IMR-90 (cell line): ENCODE data around the gene ITGA4. TPM values are rescaled to one million over a fixed set of nuclear protein-coding genes. Genes with fewer than 3 reads are reported as not detected.

Experiments
- ATAC-seq: fragments of 200-7000 bp; cut with Tn5 transposase; 2 replicates; pipeline ENCODE4 v1.9.1; 2020; ENCODE audit warnings: low read depth, mild to moderate bottlenecking, moderate library complexity
- BruUV-seq: library from RNA; stranded (reverse); fragments of 400-500 nt; replicated peaks from 2 replicates; lab custom pipeline; 2021; lab: Mats Ljungman, UMichigan
- CTCF ChIA-PET: fragments of 300-600 bp; formaldehyde crosslinking; extraction: SDS; loops from one replicate; lab custom pipeline; 2021; ENCODE audit warnings: antibody characterized with exemption; lab: Yijun Ruan, JAX
- POLR2A ChIA-PET: fragments of 300-600 bp; sonication (Branson Sonifier 250); formaldehyde crosslinking; loops from one replicate; lab custom pipeline; 2022; ENCODE audit warnings: antibody characterized with exemption; ENCODE audit not compliant: unreplicated experiment; lab: Charles Lee
- DNase-seq: peaks from one replicate; pipeline ENCODE4 v3.0.0; 2013
- H2AFZ ChIP-seq: replicated peaks from 2 replicates; pipeline ENCODE3; 2013; ENCODE audit warnings: low read length, mild to moderate bottlenecking; ENCODE audit not compliant: poor library complexity
- H2AK5ac ChIP-seq: 2 replicates; pipeline ENCODE4 v1.6.1; 2013; ENCODE audit warnings: low read depth, low read length, inconsistent platforms
- H2AK9ac ChIP-seq: replicated peaks from 2 replicates; pipeline ENCODE3; 2013; ENCODE audit warnings: mild to moderate bottlenecking, low read depth, low read length, moderate library complexity; ENCODE audit not compliant: poor library complexity
- H2BK120ac ChIP-seq: 2 replicates; pipeline ENCODE4 v1.6.1; 2013; ENCODE audit warnings: low read depth, low read length, inconsistent platforms
- H2BK15ac ChIP-seq: 3 replicates; pipeline ENCODE4 v1.6.1; 2013; ENCODE audit warnings: low read depth, low read length, inconsistent platforms
- H2BK20ac ChIP-seq: 2 replicates; pipeline ENCODE4 v1.6.1; 2013; ENCODE audit warnings: low read depth, mild to moderate bottlenecking, inconsistent platforms, low read length, moderate library complexity
- H2BK5ac ChIP-seq: 2 replicates; pipeline ENCODE4 v1.6.1; 2013; ENCODE audit warnings: mild to moderate bottlenecking, low read depth, low read length, inconsistent platforms; ENCODE audit not compliant: poor library complexity, severe bottlenecking
- H3K14ac ChIP-seq: replicated peaks from 2 replicates; pipeline ENCODE4 v1.6.1; 2013; ENCODE audit warnings: low read depth, low read length, inconsistent platforms
- H3K18ac ChIP-seq: 2 replicates; pipeline ENCODE4 v1.6.1; 2013; ENCODE audit warnings: low read depth, low read length, control low read depth
- H3K23ac ChIP-seq: 2 replicates; pipeline ENCODE4 v1.6.1; 2013; ENCODE audit warnings: low read depth, low read length, inconsistent platforms
- H3K27ac ChIP-seq: 2 replicates; pipeline ENCODE4 v1.5.1; 2013; ENCODE audit warnings: mild to moderate bottlenecking, control low read depth, low read length; ENCODE audit not compliant: insufficient read depth
- H3K27me3 ChIP-seq: 2 replicates; pipeline ENCODE4 v1.6.1; 2013; ENCODE audit warnings: low read length; ENCODE audit not compliant: control insufficient read depth, insufficient read depth
- H3K36me3 ChIP-seq: 2 replicates; pipeline ENCODE4 v1.6.1; 2013; ENCODE audit warnings: low read length, mixed read lengths; ENCODE audit not compliant: control insufficient read depth, insufficient read depth
- H3K4ac ChIP-seq: 2 replicates; pipeline ENCODE4 v1.6.1; 2013; ENCODE audit warnings: low read depth, low read length, inconsistent platforms
- H3K4me1 ChIP-seq: 2 replicates; pipeline ENCODE4 v1.6.1; 2013; ENCODE audit warnings: low read length, mixed read lengths; ENCODE audit not compliant: control insufficient read depth, insufficient read depth
- H3K4me2 ChIP-seq: 2 replicates; pipeline ENCODE4 v1.6.1; 2013; ENCODE audit warnings: low read depth, mild to moderate bottlenecking, control low read depth, low read length, moderate library complexity
- H3K4me3 ChIP-seq: 2 replicates; pipeline ENCODE4 v1.5.1; 2013; ENCODE audit warnings: low read depth, mild to moderate bottlenecking, control low read depth, low read length, moderate library complexity; ENCODE audit not compliant: insufficient read depth
- H3K56ac ChIP-seq: 2 replicates; pipeline ENCODE4 v1.6.1; 2013; ENCODE audit warnings: low read length, inconsistent platforms; ENCODE audit not compliant: insufficient read depth; ENCODE audit errors: extremely low read depth
- H3K79me1 ChIP-seq, 2 experiments: 2 replicates each; pipeline ENCODE4 v1.6.1; 2013; ENCODE audit warnings: low read length in 2 of 2, inconsistent platforms in 1 of 2, low read depth in 1 of 2
- H3K9ac ChIP-seq: 2 replicates; pipeline ENCODE4 v1.6.1; 2013; ENCODE audit warnings: low read depth, low read length, control low read depth
- H3K9me1 ChIP-seq: 2 replicates; pipeline ENCODE4 v1.6.1; 2013; ENCODE audit warnings: low read length, inconsistent platforms; ENCODE audit not compliant: insufficient read depth
- H3K9me3 ChIP-seq: 2 replicates; pipeline ENCODE4 v1.6.1; 2013; ENCODE audit warnings: low read length; ENCODE audit not compliant: control insufficient read depth, insufficient read depth
- H4K20me1 ChIP-seq: 2 replicates; pipeline ENCODE4 v1.6.1; 2013; ENCODE audit warnings: low read length, inconsistent platforms; ENCODE audit not compliant: insufficient read depth
- H4K5ac ChIP-seq: 2 replicates; pipeline ENCODE4 v1.6.1; 2013; ENCODE audit warnings: mild to moderate bottlenecking, low read depth, low read length, control low read depth
- H4K8ac ChIP-seq, 2 experiments: 2 replicates each; pipeline ENCODE4 v1.6.1; 2013; ENCODE audit warnings: low read depth in 2 of 2, low read length in 2 of 2, control low read depth in 1 of 2, inconsistent platforms in 1 of 2
- H4K91ac ChIP-seq: 2 replicates; pipeline ENCODE4 v1.6.1; 2013; ENCODE audit warnings: low read depth, low read length, inconsistent platforms; ENCODE audit not compliant: insufficient read depth
- BHLHE40 ChIP-seq: fragments of 150-350 bp; IDR thresholded peaks from 2 replicates; pipeline ENCODE4 v1.6.1; 2016; ENCODE audit warnings: mild to moderate bottlenecking, low read depth, low read length
- CEBPB ChIP-seq: IDR thresholded peaks from 2 replicates; pipeline ENCODE4 v1.6.1; 2012; ENCODE audit warnings: low read depth, low read length, improper control_type of control experiment
- CHD1 ChIP-seq: IDR thresholded peaks from 2 replicates; pipeline ENCODE4 v1.6.1; 2012; ENCODE audit warnings: low read depth, low read length, improper control_type of control experiment
- CTCF ChIP-seq: conservative IDR thresholded peaks from 2 replicates; pipeline ENCODE4 v1.5.1; 2012; ENCODE audit warnings: mild to moderate bottlenecking, low read depth, low read length, improper control_type of control experiment
- FOS ChIP-seq: fragments of 150-350 bp; IDR thresholded peaks from 2 replicates; pipeline ENCODE4 v1.6.1; 2016; ENCODE audit warnings: low read depth, low read length
- MAFK ChIP-seq: IDR thresholded peaks from 2 replicates; pipeline ENCODE4 v1.6.1; 2012; ENCODE audit warnings: low read depth, low read length, improper control_type of control experiment
- MAZ ChIP-seq: IDR thresholded peaks from 2 replicates; pipeline ENCODE4 v1.6.1; 2012; ENCODE audit warnings: low read depth, mild to moderate bottlenecking, low read length, improper control_type of control experiment, moderate library complexity, borderline replicate concordance
- POLR2A ChIP-seq: IDR thresholded peaks from 2 replicates; pipeline ENCODE4 v1.6.1; 2012; ENCODE audit warnings: mild to moderate bottlenecking, low read depth, low read length
- RAD21 ChIP-seq: IDR thresholded peaks from 2 replicates; pipeline ENCODE4 v1.6.1; 2012; ENCODE audit warnings: low read length, improper control_type of control experiment
- RCOR1 ChIP-seq: IDR thresholded peaks from 2 replicates; pipeline ENCODE4 v1.6.1; 2012; ENCODE audit warnings: mild to moderate bottlenecking, low read length, improper control_type of control experiment; ENCODE audit not compliant: insufficient replicate concordance
- RFX5 ChIP-seq: IDR thresholded peaks from 2 replicates; pipeline ENCODE4 v1.8.0; 2012; ENCODE audit warnings: low read depth, mild to moderate bottlenecking, low read length, moderate library complexity
- SMC3 ChIP-seq: fragments of 150-350 bp; IDR thresholded peaks from 2 replicates; pipeline ENCODE4 v1.6.1; 2016; ENCODE audit warnings: low read depth, mild to moderate bottlenecking, antibody characterized with exemption, low read length, moderate library complexity
- USF2 ChIP-seq: fragments of 150-350 bp; IDR thresholded peaks from 2 replicates; pipeline ENCODE4 v1.6.1; 2017; ENCODE audit warnings: mild to moderate bottlenecking, antibody characterized with exemption, low read length, low read depth
- whole genome bisulfite sequencing, 2 experiments: methylation state at CpG; one replicate each; pipeline versions ENCODE4 v1.1.5 to v1.1.7; 2013; ENCODE audit warnings: missing lambda C conversion rate in 2 of 2; ENCODE audit not compliant: insufficient read length in 1 of 2; ENCODE audit errors: extremely low coverage in 2 of 2; 5-methylcytosine and 5-hydroxymethylcytosine counted together
- dilution Hi-C: fragments of 300-500 bp; cut with HindIII; formaldehyde crosslinking; loops from one replicate; pipeline ENCODE4 v1.14.3; 2018; ENCODE audit warnings: low sequenced_read_pairs; ENCODE audit not compliant: unreplicated experiment
- in situ Hi-C: fragments of 300-500 bp; cut with MboI; formaldehyde crosslinking; loops from 3 replicates; pipeline ENCODE4 v1.14.3; 2019; ENCODE audit warnings: low sequenced_read_pairs, inconsistent platforms, mixed read lengths
- intact Hi-C: fragments of 100-400 bp; cut with micrococcal nuclease; formaldehyde crosslinking; loops from 2 replicates; pipeline ENCODE4 v1.10.0; 2022
- polyA plus RNA-seq, 3 experiments: library from polyadenylated mRNA; depleted of rRNA; stranded (reverse); fragments of >200 nt; gene quantifications; 2 replicates each; pipeline ENCODE4 v1.2.3, GENCODE V29; 2012; ENCODE audit warnings: low replicate concordance in 1 of 3
- total RNA-seq: library from RNA; depleted of rRNA; stranded (reverse); fragments of >200 nt; gene quantifications from 2 replicates; pipeline ENCODE4 v1.2.3, GENCODE V29; 2012

ITGA4 gene
- total and polyA plus RNA-seq, 2 of the 4 experiments (the other 2 are of a cell fraction), result 6.9 to 13.6 TPM

GRCh38 chr2:181575024-181575649 lies 118.0 kb downstream of the ITGA4 start:
- H4K91ac ChIP-seq, result no peak overlapping the region
- dilution Hi-C loops (no loop called here), intact Hi-C loops (loop anchor here (5.0 kb wide), 1 partner anchor 1077 kb away; no protein-coding TSS in a partner anchor), in situ Hi-C loops (loop anchor here (5.0 to 25.0 kb wide), 2 partner anchors 142 to 562 kb away; no protein-coding TSS in a partner anchor)
- no peak overlapping the region for H2AFZ ChIP-seq
- ChIA-PET POLR2A (no interaction called here), CTCF (interaction anchor here (0.5 to 1.0 kb wide), 3 partner anchors 33 to 1433 kb away, joined by 3 to 7 read pairs (median 3); no protein-coding TSS in a partner anchor)
- H2AK9ac ChIP-seq, result no peak overlapping the region
- no peaks in the 10 kb centered on the region for H3K9me1 ChIP-seq
- H3K14ac ChIP-seq, result no peak overlapping the region
- H4K8ac ChIP-seq, result no peak overlapping the region
- no peak overlapping the region for H4K5ac ChIP-seq
- H3K4me1 ChIP-seq, result no peaks in the 10 kb centered on the region
- H3K18ac ChIP-seq, result no peak overlapping the region
- H3K9me3 ChIP-seq, result no peaks in the 10 kb centered on the region
- no peak overlapping the region for H3K23ac ChIP-seq
- H3K56ac ChIP-seq, result no peak overlapping the region
- no TSS peak for BruUV-seq
- no peaks in the 10 kb centered on the region for H3K36me3 ChIP-seq
- H2BK15ac ChIP-seq, result no peak overlapping the region
- H3K79me1 ChIP-seq, result no peaks in the 10 kb centered on the region
- DNase-seq, result no peak
- no peak overlapping the region for H3K9ac ChIP-seq
- no peak overlapping the region for H3K4ac ChIP-seq
- TF ChIP-seq POLR2A (no peak), CHD1 (no peak), CTCF (no peak), RCOR1 (no peak), MAFK (no peak), SMC3 (no peak), RAD21 (no peak), MAZ (no peak), FOS (no peak), BHLHE40 (no peak), CEBPB (no peak), RFX5 (no peak), USF2 (no peak)
- H2BK5ac ChIP-seq, result no peak overlapping the region
- H3K27me3 ChIP-seq, result peaks cover 9% of the 10 kb centered on the region
- WGBS, 2 experiments, result no CpG with 5 or more reads among the region's 7 CpGs
- no peak overlapping the region for H2AK5ac ChIP-seq
- H4K20me1 ChIP-seq, result no peaks in the 10 kb centered on the region
- H2BK120ac ChIP-seq, result no peak overlapping the region
- no peak overlapping the region for H3K4me2 ChIP-seq
- H3K4me3 ChIP-seq, result no peak overlapping the region
- H2BK20ac ChIP-seq, result no peak overlapping the region
- ATAC-seq, result no peak
- no peak overlapping the region for H3K27ac ChIP-seq
